Measurements from ENCODE around the gene NINJ2.
A peak's percentile ranks its signal among the peaks of the same experiment; 100 is the strongest.

The NINJ2 gene

DNA sequence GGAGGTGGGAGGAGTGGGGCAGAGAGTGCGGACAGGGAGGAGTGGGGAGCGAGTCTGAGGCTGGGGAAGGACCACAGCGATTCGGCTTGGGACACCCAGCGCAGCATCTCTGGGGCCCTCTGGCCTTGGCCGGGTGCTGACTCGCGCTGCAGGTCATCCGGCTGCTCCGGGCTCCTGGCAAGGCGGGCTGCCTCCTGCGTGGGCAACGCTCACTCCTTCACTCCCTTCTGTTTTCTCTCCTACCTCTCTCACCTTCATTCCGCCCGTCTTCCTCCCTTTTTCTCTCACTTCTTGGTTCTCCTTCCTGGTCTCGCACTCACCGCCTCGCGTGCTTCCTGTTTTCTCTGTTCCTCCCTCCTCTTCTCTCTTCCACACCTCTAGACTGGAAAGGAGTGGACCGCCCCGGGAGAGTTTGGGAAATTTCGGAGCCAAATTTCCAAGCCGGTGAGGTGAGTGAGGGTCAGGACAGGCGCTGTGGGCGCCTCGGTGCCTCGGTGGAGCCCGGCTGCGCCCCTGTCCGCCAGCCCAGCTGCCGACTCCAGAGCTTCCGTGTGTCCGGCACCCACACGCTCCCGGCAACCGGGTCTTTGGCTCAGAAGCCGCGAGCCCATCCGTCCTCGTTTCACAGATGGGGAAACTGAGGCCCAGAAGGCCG lies 116.9 kb downstream of the NINJ2 start:
- no peak for DNase-seq

DNA sequence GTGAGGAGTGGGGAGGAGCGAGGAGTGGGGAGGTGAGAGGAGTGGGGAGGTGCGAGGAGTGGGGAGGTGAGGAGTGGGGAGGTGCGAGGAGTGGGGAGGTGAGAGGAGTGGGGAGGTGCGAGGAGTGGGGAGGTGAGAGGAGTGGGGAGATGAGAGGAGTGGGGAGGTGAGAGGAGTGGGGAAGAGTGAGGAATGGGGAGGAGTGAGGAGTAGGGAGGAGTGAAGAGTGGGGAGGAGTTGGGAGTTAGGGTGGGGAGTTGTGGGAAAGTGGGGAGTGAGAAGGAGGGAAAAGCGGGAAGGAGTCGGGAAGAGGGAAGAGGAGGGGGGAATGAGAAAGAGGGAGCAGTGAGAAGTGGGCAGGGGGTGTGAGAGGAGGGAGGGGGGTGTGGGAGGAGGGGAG lies 117.4 kb downstream of the NINJ2 start:
- DNase-seq, result no peak

DNA sequence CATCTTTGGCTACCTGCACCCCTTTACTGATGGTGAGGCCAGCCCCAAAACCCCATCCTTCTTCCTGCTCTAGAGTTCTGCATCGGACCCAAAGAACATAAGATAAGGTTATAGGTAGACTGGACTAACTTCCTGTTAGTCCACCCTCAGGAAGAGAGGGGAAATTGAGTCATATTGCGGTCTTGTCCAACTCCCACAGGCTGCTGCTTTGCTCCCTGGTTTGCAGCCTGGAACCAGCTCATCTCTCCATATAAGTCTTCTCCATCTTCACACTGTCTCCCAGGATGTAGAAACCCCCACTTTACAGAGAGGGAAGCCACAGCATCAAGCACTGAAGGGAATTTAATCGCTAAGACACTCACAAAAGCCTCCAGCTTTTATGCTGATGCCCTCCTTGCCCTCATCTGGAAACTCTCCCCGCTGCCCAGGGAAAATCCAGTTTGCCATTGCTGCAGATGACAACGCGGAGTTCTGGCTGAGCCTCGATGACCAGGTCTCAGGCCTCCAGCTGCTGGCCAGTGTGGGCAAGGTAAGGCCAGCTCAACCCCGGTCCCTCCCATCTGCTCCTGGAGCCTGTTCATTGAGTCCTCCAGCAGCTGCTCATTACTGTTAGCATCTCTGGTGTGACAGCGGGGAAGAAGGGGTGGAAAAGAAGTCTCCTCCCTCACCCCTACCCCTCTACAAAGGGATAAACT lies 118.2 kb downstream of the NINJ2 start:
- DNase-seq, result no peak

DNA sequence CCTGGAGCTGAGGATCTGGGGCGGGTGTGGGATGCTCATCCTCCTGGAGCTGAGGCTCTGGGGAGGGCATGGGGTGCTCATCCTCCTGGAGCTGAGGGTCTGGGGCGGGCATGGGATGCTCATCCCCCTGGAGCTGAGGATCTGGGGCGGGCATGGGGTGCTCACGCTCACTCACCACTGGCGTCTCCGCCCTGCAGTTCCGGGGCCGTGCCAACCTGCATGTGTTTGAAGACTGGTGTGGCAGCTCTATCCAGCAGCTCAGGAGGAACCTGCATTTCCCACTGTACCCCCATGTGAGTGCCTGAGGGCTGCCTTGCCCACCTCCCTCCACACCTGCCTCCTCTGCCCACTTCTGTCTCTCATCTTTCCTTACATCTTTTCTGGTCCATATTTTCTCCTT lies 119.1 kb downstream of the NINJ2 start:
- DNase-seq, result no peak

DNA sequence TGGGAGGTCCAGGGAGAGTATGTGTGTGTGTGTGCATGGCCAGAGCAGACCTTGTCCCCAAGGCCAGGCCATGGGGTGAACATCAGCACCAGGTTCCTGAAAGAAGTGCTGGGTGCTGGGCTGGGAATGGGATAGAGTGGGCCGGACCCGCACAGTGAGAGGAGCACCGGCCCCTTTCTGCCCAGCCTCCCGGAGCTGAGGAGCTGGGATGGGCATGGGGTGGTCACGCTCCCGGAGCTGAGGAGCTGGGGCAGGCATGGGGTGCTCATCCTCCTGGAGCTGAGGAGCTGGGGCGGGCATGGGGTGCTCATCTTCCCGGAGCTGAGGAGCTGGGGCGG lies 120.2 kb downstream of the NINJ2 start:
- no peak for DNase-seq

DNA sequence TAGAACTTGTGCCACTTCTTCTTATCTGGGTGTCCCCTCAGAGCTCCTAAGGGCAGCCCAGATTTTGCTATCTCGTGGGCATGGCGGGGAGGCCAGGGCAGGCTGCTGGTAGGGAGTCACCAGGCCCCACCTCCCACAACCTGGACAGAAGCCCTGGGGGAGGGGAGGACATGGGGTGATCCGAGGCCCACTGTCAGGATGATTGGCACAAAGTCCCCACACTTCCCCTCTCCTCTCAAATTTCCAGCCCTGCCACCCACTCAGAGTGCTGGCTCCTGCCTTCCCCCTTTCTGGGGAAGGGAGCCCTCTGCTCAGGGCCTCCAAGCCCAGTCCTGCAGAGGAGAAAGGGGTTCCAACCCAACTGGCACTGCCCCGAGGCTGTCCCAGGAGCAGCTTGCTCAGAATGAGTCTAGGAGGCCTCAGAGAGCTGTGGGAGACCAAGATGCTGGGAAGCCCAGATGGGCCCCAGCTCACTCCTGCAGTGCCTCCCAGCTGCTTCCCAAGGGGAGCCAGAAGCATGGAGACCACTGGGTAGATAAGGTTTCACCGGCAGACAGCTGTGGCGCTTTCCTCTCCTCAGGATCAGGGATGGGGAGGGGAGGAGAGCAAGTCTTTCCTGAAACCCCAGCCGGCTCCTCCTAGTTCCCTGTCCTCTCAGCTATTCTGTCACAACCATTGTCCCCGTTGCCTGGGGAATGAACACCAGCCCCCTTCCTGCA lies 120.7 kb downstream of the NINJ2 start:
- DNase-seq, result no peak

DNA sequence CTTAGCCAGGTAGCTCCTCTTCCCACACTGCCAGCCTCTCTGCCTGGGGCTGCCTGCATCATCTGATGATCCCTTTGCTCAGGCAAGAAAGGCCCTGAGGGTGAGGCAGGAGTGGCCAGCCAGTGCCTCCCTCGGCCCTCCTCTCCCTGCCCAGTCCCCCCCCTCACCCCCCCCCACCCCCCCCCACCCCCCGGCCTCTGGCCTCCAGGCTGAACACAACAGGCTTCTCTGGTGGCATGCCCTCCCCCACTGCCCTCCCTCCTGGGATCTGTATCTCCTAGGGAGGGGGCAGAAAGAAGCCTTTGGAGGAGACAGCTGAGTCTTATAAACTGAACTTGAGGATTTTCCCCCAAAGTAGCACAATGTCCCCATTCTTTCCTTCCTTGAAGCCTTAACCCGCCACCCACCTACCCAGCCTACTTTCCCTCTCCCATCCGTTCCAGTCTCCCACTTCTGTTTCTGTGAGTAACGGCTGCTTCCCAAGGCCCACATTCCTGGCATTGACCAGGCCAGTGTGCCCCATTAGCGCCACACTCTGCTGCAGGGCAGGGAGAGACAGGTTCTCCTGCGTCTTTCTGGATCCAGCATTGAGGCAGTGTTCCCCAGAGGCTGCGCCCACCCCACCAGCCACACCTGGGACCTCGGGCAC lies 121.4 kb downstream of the NINJ2 start:
- DNase-seq, result no peak

DNA sequence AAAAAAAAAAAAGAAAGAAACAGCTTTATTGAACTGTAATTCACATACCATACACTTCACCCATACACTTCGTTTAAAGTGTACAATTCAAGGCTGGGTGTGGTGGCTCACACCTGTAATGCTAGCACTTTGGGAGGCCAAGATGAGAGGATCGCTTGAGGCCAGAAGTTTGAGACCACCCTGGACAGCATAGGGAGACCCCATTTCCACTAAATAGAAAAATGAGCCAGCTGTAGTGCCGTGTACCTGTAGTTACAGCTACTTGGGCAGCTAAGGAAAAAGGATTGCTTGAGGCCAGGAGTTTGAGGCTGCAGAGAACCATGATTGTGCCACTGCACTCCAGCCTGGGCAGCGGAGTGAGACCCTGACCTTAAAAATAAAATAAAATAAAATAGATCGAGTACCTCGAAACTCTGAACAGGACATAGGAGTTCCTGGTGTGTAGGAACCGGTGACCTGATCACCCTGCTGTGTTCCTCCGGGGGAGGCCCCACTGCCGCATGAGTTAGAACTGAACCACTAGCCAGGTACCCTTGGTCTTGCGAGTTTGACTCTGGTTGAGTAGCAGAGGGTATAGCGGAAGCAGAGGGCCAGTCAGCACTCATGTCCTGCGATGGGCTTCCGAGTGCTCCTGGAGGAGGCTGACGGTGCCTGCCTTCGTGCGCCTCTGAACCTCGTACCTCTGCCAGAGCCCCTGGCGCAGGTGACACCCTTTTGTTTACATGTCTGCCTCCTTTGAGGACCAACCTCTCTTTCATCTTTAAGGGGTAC lies 123.5 kb downstream of the NINJ2 start:
- no peak for DNase-seq

DNA sequence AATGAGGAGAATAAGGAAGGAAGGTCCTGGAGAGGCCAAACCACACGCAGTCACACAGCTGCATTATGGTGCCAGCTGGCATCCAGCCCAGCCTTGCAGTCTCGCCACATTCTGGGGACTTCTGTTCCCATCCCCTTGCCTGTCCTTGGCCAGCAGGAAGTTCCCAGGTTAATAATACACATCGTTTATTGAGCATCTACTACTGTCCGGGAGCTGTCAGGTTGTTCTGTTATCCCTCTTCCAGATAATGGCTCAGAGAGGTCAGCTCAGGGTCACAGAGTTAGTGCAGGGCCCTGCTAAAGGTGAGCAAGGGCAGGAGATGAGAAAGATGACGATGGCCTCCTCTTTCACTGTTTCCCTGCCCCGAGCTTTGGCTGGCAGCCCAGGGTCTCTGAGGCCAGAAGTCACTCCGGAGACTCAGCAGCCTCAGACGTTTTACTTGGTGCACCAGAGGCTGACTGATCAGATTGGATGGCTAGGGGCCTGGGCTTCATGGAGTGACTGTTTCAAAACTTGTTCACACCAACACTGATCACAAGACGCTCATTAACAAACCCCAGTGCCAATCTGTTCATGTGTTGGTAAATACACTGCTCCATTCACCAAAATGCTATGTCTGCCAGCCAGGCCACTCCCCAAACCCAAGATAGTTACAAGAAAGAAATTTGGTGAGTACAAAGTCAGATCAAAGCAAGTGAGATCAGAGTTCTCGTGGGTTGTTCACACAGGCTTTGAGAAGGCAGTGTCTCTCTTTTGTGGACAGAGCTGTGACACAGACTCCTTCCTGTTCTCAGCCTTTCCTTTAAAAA lies 124.3 kb downstream of the NINJ2 start:
- peak in 1 of 2 experiments; percentile 53 for DNase-seq

DNA sequence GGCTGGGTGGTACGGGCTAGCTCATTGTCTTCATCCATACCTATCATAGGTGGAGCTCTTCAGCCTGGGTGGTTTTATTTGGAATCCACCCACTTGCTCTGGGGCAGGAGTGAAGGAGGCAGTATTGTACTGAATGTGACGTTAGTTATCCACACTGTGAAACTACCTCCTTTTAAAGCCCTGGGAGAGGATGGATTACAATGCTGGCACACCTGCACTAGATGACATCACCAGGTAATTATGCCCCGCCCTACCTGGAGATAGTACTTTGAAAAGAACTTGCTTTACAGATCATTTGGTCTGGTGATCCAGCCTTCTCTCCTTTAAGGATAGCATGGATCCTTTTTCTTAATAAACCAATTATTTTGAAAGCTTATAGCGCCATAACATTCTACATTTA lies 125.5 kb downstream of the NINJ2 start:
- no peak for DNase-seq

DNA sequence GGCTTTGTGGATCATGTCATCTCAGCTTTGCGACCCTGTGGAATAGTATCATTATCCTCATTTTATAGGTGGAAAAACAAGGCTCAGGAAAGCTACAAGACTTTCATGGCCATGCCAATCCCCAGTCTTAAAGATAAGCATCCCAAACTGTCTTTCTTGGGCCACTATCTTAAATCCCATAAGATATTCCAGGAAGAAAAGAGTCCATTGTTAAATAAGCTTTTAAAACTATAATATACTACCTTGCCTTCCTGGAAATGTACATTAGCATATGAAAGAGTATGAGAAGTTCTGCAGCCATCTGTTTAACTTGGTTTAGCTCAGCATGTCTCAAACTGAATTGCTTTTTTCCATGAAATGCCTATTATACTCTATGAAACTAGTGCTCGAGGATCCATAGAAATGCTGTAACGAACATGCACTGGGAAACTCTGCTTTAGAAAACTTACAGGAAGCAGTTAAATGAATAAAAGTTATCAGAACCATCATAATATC lies 126.4 kb downstream of the NINJ2 start:
- DNase-seq, result no peak

DNA sequence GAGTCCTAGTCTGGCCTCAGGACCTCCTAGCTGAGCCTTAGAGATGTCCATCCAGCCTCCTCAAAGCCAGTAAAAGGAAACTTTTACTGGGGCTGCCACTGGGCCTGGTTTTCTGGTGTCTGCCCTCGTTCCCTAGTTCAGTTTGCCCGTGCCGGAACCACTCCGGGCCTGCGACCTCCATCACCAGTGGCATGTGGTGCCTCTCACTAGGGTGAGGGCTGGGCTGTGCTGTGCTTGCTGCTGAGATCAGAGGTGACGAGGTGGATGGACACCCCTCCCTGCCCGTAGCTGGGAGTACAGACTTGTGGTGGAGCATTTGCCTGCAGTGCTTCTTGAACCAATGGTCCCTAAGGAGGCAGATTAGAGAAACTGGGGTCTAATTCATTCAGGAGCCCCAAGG lies 127.8 kb downstream of the NINJ2 start:
- no peak for DNase-seq

DNA sequence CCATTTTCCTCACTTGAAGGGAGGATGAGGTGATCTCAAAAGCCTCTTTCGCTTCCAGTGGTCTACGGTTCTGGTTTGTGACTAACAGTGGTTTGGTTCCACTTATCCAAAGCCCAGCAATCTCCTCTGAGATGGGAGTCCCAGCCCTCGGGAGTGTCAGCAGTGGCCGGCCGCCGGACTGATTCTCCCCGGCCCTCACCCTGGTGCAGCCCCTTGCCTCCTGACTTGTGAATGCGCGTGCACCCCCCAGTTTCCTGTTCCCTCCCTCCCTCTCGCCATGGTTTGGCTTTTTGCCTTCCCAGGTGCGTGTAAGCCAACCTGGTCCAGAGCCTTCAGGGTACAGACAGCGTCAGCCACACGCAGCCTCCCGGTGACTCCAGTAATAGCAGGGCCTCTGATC lies 129.0 kb downstream of the NINJ2 start:
- DNase-seq, result no peak

DNA sequence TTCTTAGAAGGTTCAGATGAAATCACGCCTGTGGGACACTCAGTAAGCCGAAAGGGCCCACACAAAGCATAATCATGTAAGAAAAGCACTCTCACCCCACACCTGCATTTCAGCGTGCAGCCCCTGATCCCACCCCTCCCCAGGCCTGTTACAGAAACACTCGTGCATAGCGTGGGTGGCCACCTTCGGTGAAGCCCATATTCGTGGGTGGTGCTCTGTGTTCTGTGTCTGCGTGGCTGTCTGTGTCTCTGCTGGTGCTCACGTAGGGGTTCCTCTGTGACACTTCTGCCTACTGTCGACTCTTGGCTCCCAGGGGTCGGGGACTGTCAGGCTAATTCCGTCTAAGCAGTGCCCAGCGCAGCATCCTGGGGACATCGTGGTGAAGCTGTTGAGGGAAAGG lies 129.5 kb downstream of the NINJ2 start:
- DNase-seq, result no peak

DNA sequence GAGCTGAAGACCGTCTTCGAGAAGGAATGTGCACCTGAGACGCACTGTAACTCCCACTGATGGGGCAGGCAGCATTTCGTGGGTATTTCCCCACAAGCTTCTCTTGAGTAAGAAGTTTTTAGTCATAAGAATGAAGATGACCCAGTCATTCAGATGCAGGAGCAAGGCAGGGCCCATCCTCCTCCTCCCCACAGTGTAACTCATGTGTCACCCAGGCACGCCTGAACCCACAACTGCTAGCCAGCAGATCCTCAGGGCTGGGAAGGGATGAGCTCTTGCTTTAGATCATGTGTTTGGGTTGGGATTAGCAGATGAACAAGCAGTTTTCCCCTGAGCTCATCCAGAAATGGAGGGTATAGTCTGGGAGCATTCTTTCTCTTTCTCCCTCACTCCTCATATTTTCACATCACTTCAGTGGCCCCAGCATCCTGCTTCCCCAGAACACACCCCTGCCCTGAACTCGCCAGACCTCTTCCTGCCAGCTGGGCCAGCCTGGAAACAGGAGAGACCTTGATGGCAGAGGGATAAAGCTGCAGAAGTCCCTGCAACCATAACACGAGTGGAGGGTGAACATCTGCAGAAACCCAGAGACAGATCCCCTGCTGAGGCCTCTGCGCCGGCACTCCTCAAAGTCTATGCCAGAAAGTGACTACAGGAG lies 130.2 kb downstream of the NINJ2 start:
- DNase-seq, result no peak

DNA sequence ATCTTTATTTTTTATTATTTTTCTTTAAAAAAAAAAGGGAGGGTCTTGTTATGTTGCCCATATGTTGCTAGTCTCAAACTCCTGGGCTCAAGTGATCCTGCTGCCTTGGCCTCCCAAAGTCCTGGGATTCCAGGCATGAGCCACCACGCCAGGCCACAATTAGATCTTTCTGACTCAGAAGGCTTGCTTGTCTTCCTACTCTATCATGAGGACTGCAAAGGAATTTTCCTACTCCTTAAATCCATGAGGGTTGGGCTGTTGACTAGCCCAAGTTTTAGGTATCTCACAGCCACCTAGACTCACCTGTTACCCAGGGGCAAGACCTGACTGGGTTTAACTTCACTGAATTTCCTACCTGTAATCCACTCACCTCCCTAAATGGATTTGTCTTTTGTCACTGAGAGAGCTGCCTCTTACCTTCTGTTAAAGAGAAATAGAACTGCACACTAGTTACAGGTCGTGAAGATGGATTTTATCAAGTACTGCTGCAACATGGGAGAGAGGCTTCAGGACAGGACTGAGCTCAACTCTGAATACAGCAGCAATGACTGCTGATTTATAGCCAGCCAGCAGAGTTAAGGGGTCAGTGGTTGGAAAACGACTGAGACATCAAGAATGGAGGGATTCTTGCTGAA lies 131.2 kb downstream of the NINJ2 start:
- no peak for DNase-seq

DNA sequence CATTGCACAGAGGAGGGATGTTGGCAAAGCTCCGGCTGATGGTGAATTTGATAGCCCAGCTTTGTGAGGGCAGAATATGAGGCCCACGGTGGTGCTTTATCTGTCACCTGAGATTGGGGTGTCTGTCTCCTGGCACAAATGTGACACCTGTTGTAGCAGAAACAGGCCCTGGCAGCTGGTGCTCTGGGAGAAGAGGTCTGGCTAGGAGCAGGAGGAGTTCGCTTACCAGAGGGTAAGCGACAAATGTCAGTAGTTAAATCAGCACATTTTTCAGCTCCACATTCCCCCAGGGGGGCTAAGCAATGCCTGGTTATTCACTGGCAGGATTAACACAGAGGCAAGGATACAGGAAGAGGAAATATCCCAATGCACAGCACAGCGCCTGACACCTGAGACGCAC lies 132.4 kb downstream of the NINJ2 start:
- no peak for DNase-seq

DNA sequence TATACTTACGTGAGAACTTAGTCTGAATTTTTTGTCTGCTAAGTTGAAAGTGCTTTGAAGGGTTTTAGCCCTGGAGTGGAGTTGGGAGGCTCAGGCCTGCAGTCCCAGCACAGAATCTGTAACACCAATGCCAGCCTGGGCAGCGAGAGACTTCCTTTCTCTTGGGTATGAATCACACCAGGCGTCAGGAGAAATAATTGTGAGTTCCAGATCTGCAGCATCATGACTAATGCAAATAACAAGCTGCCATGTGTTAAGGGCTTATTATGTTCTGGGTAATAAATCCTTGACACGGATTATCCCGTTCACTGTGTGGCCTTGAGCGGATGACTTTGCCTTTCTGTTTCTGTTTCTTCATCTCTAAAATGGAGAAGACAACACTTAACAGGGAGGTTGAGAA lies 132.9 kb downstream of the NINJ2 start:
- no peak for DNase-seq

DNA sequence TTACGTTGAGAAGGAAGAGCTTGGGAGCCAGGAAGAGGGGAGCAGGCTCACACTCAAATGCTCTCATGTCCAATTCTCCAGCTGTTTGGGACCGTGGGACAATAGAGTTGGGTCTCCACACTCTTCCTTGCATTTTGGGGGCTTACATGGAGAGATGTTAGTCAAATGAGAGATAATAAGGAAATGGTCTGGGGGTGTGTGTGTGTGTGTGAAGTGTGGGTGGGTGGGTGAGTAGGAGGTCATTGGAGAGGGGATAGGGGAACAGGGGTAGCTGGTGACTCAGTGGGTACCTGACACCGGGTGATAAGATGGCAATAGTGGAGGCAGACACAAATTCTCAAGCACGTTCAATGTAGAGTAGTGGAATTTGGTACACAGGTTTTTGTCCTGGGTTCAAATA lies 135.5 kb downstream of the NINJ2 start:
- no peak for DNase-seq

DNA sequence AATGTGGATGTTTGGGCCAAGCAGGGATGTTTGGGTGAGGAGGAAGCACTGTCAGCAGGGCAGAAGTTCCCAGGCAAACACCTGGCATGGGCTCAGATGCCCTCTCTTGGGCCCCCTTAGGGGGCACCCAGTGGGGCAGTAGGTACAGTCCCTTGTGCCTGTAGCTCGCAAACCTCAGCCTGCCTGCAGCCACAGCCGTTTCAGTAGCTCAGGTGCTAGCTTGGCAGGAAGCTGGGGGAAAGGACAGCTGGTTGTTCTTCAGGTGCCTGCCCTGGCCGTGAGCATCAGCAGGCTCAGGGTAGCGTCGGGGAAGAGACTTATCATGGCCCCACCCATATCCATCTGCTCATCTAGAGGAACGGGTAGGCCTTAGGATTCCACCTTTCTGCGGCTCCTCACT lies 136.0 kb downstream of the NINJ2 start:
- no peak for DNase-seq

DNA sequence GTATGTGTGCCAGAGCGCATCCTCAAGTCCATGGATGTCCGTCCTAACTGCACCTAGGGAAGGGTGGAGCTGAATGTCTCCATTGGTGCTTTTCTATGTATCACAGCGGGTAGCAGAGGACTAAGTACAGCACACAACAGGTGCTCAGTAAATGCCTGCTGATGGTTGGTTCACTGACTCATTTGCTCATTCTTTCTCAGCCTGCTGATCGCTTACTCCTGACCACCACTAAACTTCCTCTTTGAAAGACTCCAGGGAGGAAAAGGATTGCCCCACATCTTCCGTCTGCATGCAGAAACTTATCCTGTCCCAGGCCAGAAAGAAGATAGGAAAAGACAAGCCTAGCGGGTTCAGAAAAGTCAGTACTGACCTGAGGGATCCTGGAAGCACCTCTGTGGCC lies 137.2 kb downstream of the NINJ2 start:
- no peak for DNase-seq

All from stimulated activated CD4-positive, alpha-beta T cell treated with anti-CD3 and anti-CD28 coated beads, Interleukin-4, amount 100 ng/mL, for 4 hours (primary cell).